HS-27A (cell line): ENCODE data around the gene TMEM87B.
"Not testable (repeated sequence)": the region's sequence is repeated elsewhere in the genome, so short reads cannot be mapped to it uniquely, and the experiment has no call there.

ENCODE experiments used
- DNase-seq: peaks from one replicate; pipeline ENCODE4 v3.0.0-alpha.2; 2012; ENCODE audit warnings: low read depth, missing footprints

TMEM87B gene

GRCh38 chr2:112073875-112074274 is 18.8 kb downstream of the TMEM87B start:
- no peak for DNase-seq

DNA sequence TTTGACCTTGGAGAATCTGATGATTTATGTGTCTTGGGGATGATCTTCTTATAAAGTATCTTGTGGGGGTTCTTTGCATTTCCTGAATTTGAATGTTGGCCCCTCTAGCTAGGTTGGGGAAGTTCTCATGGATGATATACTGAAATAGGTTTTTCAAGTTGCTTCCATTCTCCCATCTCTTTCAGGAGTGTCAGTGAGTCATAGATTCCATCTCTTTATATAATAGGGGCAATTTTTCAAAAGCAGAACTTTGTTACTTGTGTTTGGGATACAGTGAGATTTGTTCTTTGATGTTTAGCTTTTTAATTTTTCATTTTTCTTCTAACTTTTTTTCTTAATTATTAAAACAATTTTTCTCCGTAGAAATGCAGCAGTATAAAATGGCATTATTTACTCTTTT is 19.4 kb downstream of the TMEM87B start:
- DNase-seq: no peak

GRCh38 chr2:112075490-112076260 is 20.6 kb downstream of the TMEM87B start:
- DNase-seq: peak; percentile 49

- DNase-seq: no peak
Observed at GRCh38 chr2:112077814-112078213, 22.7 kb downstream of the TMEM87B start.

GRCh38 chr2:112081262-112081661 is 26.2 kb downstream of the TMEM87B start:
- DNase-seq: no peak

DNA sequence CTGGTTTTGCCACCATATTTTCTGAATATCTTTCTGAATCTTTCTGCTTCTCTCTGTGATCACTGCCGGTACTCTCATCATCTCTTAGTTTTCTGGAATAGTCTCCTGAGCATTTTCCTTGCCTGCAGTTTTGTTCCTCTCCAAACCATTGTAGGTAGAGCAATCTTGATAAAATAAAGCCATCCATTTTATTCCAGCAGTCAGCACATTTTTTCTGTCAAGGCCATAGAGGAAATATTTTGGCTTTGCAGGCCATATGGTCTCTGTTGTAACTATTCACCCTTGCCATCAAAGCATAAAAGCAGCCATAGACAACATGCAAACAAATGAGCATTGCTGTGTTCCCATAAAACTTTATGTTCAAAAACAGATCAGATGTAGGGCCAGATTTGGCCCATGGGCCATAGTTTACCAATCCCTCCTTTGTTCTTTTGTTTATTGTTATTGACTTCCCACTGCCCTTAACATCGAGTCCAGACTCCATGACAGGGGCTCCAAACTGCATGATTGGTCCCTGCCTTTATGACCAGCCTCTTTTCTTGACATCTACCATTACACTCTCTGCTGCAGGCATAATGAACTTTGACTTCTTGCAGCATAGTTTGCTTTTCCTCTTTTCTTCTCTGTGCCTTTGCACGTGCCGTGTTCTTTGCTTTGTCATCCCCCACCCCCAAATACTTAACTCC is 29.8 kb downstream of the TMEM87B start:
- DNase-seq: no peak

DNA sequence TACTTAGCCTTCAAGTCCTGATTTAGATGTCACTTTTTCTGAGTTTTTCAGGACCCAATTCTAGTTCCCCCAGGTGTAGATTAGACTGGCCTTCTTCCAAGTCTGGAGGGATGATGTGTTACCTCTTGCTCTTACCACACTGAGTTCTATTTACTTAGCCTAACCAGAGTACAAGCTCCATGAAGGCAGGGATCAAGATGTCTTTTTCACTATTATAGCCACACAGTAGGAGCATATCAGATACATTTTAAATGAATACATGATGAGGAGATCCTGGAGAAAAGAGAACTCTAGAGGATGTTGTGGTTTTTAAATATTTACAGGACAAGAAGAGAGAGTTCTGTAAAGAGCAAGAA is 30.3 kb downstream of the TMEM87B start:
- no peak for DNase-seq

- DNase-seq: no peak
Observed at GRCh38 chr2:112085916-112086669, 31.0 kb downstream of the TMEM87B start.

GRCh38 chr2:112087346-112088020 is 32.4 kb downstream of the TMEM87B start:
- DNase-seq: no peak

GRCh38 chr2:112089375-112089774 is 34.3 kb downstream of the TMEM87B start:
- no peak for DNase-seq

DNA sequence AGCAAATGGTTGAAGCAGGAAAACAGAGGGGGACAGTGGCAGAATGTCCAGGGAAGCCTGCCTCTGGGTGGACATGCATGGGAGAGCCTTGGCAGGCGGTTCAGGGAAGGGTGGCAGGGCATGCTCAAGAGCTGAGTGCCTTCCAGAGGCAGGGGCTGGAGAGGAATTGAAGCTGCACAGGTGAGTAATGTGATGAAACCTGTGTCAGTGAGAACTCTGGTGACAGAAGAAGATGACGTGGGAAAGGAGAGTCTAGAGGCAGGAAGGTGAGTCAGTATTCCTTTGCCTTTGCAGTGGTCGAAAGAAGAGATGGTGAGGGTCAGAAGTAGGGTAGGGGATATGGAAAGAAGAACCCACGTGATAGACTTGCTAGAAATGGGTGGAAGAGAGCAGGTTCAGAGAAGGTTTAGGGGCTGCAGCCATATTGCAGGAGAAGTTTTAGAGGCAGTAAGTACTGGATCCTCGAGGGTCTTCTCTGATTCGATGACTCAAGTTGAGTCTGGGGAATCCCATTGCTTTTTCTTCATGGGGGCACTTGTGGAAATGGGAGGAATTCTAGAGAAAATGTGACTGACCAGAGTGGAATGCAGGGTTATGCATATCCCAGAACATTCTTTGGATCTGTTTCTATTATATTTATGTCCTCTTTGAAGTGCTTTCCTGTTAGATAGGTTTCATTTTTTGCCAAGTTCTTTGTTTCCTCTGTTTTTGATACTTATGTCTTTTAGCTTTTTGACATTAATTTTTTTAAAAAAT is 37.4 kb downstream of the TMEM87B start:
- DNase-seq: peak; percentile 84

DNA sequence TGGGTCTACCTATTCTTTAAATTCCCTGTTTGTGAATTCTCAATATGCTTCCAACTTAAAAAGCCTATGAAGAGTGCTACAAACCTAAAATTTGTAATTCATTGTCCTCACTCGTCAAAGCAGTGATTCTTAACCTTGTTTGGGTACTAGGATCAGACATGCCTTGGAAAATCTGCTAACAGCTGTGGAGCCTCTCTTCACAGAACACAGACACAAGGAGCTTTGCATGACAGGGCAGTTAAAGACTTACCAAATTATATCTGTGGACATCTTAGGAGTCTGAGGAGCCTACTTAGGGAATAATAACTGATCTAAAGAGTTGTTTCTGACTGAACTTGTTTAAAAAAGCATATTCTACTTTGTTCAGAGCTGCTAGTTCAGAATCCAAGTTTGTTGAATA is 38.1 kb downstream of the TMEM87B start:
- DNase-seq: no peak

DNA sequence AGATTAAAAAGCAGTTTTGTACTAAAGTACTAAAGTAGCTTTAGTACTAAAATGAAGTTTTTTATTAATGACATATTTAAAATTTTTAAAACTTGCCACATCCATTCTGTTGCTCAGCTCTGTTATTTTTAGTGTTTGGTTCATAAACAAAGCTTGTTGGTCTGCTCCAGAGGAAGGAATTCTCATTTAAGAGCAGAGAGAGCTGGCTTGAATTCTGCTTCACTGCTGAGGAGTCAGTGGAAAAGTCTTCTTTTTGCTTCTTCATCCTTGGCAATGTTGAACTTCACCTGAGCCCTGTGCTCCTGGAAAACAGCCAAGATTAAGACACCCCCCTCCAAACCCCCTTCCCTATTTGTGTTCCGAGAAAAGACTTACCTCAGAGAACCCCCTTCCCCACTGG is 40.6 kb downstream of the TMEM87B start:
- no peak for DNase-seq

DNA sequence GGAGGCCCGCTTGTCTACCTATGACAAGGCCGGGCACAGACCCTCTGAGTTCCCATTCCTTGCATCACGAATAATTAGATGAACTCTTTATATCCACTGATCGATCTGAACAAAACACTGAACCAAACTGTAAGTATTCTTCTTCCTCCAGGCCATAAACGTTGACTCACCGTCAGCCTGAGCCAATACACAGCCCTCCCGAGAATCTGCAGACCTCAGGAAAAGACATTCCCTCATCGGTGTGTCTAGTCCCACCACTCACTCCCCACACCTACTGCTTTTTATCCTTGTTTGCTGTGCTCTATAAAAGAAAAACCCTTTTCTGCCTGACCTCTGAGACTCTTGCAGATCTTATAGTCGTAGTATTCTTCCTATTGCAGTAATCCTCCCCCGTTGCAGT is 41.0 kb downstream of the TMEM87B start:
- no peak for DNase-seq

DNA sequence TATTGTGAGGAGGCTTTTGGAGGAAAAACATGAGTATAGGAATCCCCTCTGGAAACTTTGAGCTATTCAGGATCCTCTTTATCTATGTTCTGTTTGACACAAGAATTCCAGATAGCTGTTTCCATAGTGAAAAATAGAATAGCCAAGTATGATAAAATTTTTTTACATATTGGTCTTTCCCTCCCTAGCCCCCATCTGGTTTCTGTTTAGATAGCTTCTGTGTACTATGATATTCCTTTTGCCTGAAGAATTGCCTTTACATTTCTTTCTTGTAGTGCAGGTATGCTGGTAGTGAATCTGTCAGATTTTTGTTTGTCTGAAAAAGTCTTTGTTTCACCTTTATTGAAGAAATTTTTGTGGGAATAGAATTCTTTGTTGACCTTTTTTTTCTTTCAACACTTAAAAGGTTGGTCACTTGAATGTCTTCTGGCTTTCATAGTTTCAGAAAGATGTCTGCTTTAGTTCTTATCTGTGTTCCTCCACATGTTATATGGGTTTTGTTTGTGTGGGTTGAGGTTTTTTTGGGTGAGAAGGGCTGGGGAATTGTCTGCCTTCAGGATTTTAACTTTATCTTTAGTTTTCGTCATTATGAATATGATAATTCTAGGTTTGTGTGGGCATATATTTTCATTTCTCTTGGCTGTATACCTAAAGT is 53.2 kb downstream of the TMEM87B start:
- no peak for DNase-seq

GRCh38 chr2:112109278-112109677 is 54.2 kb downstream of the TMEM87B start:
- no peak for DNase-seq

- no peak for DNase-seq
Observed at GRCh38 chr2:112110966-112111365, 55.9 kb downstream of the TMEM87B start.

DNA sequence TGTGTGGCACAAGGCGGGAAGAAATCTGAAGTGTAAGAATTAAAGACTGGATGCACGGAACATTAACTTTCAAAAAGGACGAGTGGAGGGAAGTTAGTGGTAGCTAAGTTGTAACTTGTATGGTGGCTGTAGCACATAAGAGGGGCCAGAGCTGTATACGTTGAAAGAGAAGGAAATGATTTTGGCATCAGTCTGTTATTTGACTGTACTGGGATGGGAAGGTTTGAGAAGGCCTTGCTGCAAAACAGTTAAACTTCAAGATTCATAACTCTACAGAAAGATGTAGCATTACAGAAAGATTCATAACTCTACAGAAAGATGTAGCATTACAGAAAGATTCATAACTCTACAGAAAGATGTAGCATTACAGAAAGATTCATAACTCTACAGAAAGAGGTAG is 58.3 kb downstream of the TMEM87B start:
- DNase-seq: not testable (repeated sequence)

GRCh38 chr2:112118148-112118547 is 63.1 kb downstream of the TMEM87B start:
- DNase-seq: no peak

- DNase-seq: peak; percentile 58
Observed at GRCh38 chr2:112121682-112122254, 66.7 kb downstream of the TMEM87B start.

DNA sequence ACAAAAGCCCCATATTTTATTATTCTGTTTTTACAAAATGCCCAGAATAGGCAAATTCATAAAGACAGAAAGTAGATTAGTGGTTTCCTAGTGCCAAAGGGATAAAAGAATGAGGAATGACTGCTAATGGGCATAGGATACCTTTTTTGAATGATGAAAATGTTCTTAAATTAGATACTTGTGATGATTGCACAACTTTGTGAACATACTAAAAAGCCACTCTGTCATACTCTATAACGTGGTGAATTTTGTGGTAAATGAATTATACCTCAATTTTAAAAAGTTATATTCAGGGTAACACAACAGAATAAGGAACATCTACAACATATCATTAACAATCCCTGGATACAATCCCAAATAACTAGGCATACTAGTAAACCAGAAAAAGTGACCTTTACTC is 74.0 kb downstream of the TMEM87B start:
- no peak for DNase-seq
